ENCODE data around the gene POLR3GL.

DNA sequence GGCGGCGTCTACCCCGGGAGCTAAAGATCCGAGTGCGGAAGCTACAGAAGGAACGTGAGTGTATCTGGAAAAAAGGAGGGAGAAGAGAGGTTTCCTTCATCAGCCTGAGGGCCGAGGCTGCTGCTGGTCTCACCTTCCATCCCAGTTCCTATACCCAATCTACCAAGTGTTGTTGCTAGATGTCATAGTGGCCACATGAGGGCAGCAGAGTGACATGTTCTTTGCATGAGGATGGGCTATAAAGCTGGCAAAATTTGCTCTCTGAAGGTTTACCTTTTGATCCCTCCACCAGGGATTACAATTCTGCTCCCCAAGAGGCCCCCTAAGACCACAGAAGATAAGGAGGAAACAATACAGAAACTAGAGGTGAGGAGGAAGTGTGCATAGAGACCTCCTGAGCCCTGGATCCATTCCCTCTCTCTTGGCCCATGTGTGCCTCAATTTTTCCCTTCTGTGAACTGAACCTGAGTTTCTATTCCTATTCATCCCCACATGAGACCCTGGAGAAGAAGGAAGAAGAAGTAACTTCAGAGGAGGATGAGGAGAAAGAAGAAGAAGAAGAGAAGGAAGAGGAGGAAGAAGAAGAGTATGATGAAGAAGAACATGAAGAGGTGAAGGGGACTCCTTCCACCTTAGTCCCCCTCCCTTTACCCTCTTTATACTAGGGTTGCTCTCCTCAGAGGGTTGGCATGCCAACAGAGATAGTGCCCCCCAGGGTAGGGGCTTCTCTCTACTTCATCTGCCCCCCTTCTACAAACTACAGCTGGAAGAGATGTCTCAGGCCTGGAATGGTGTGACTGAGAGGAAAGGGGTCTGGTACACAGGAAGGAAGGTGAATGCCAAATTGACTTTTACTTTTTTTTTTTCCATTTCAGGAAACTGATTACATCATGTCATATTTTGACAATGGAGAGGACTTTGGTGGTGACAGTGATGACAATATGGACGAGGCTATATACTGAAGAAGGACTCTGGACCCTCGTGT is 13.3 kb downstream of the POLR3GL start:
- TF ChIP-seq, protein P1, sequence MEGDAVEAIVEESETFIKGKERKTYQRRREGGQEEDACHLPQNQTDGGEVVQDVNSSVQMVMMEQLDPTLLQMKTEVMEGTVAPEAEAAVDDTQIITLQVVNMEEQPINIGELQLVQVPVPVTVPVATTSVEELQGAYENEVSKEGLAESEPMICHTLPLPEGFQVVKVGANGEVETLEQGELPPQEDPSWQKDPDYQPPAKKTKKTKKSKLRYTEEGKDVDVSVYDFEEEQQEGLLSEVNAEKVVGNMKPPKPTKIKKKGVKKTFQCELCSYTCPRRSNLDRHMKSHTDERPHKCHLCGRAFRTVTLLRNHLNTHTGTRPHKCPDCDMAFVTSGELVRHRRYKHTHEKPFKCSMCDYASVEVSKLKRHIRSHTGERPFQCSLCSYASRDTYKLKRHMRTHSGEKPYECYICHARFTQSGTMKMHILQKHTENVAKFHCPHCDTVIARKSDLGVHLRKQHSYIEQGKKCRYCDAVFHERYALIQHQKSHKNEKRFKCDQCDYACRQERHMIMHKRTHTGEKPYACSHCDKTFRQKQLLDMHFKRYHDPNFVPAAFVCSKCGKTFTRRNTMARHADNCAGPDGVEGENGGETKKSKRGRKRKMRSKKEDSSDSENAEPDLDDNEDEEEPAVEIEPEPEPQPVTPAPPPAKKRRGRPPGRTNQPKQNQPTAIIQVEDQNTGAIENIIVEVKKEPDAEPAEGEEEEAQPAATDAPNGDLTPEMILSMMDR (conservative IDR thresholded peaks at IDR 0.05; ENCODE audit: low read depth in 2 of 2), result peak; percentile 89 to 98
- TF ChIP-seq EZH2 (IDR thresholded peaks at IDR 0.05; ENCODE audit: low read depth, unreplicated experiment), result no peak
- TF ChIP-seq POLR2AphosphoS5 (IDR thresholded peaks at IDR 0.05; ENCODE audit: low read depth), result no peak
- no peak for TF ChIP-seq JUNB (IDR thresholded peaks at IDR 0.05; ENCODE audit: unreplicated experiment)
- TF ChIP-seq ZNF331 (CRISPR knock-in tag; IDR thresholded peaks at IDR 0.05; ENCODE audit: low read depth), result no peak
- TF ChIP-seq, protein P2, sequence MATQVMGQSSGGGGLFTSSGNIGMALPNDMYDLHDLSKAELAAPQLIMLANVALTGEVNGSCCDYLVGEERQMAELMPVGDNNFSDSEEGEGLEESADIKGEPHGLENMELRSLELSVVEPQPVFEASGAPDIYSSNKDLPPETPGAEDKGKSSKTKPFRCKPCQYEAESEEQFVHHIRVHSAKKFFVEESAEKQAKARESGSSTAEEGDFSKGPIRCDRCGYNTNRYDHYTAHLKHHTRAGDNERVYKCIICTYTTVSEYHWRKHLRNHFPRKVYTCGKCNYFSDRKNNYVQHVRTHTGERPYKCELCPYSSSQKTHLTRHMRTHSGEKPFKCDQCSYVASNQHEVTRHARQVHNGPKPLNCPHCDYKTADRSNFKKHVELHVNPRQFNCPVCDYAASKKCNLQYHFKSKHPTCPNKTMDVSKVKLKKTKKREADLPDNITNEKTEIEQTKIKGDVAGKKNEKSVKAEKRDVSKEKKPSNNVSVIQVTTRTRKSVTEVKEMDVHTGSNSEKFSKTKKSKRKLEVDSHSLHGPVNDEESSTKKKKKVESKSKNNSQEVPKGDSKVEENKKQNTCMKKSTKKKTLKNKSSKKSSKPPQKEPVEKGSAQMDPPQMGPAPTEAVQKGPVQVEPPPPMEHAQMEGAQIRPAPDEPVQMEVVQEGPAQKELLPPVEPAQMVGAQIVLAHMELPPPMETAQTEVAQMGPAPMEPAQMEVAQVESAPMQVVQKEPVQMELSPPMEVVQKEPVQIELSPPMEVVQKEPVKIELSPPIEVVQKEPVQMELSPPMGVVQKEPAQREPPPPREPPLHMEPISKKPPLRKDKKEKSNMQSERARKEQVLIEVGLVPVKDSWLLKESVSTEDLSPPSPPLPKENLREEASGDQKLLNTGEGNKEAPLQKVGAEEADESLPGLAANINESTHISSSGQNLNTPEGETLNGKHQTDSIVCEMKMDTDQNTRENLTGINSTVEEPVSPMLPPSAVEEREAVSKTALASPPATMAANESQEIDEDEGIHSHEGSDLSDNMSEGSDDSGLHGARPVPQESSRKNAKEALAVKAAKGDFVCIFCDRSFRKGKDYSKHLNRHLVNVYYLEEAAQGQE (IDR thresholded peaks at IDR 0.05; ENCODE audit: unreplicated experiment), result no peak
- no peak for TF ChIP-seq STAT1 (IDR thresholded peaks at IDR 0.05; ENCODE audit: unreplicated experiment)
- TF ChIP-seq EZH2phosphoT487 (IDR thresholded peaks at IDR 0.05; ENCODE audit: unreplicated experiment), result no peak
- TF ChIP-seq CREB1 (CRISPR knock-in tag; IDR thresholded peaks at IDR 0.05; ENCODE audit: low read depth), result no peak
- no peak for TF ChIP-seq ZNF114 (CRISPR knock-in tag; IDR thresholded peaks at IDR 0.05)
- TF ChIP-seq, protein P3, sequence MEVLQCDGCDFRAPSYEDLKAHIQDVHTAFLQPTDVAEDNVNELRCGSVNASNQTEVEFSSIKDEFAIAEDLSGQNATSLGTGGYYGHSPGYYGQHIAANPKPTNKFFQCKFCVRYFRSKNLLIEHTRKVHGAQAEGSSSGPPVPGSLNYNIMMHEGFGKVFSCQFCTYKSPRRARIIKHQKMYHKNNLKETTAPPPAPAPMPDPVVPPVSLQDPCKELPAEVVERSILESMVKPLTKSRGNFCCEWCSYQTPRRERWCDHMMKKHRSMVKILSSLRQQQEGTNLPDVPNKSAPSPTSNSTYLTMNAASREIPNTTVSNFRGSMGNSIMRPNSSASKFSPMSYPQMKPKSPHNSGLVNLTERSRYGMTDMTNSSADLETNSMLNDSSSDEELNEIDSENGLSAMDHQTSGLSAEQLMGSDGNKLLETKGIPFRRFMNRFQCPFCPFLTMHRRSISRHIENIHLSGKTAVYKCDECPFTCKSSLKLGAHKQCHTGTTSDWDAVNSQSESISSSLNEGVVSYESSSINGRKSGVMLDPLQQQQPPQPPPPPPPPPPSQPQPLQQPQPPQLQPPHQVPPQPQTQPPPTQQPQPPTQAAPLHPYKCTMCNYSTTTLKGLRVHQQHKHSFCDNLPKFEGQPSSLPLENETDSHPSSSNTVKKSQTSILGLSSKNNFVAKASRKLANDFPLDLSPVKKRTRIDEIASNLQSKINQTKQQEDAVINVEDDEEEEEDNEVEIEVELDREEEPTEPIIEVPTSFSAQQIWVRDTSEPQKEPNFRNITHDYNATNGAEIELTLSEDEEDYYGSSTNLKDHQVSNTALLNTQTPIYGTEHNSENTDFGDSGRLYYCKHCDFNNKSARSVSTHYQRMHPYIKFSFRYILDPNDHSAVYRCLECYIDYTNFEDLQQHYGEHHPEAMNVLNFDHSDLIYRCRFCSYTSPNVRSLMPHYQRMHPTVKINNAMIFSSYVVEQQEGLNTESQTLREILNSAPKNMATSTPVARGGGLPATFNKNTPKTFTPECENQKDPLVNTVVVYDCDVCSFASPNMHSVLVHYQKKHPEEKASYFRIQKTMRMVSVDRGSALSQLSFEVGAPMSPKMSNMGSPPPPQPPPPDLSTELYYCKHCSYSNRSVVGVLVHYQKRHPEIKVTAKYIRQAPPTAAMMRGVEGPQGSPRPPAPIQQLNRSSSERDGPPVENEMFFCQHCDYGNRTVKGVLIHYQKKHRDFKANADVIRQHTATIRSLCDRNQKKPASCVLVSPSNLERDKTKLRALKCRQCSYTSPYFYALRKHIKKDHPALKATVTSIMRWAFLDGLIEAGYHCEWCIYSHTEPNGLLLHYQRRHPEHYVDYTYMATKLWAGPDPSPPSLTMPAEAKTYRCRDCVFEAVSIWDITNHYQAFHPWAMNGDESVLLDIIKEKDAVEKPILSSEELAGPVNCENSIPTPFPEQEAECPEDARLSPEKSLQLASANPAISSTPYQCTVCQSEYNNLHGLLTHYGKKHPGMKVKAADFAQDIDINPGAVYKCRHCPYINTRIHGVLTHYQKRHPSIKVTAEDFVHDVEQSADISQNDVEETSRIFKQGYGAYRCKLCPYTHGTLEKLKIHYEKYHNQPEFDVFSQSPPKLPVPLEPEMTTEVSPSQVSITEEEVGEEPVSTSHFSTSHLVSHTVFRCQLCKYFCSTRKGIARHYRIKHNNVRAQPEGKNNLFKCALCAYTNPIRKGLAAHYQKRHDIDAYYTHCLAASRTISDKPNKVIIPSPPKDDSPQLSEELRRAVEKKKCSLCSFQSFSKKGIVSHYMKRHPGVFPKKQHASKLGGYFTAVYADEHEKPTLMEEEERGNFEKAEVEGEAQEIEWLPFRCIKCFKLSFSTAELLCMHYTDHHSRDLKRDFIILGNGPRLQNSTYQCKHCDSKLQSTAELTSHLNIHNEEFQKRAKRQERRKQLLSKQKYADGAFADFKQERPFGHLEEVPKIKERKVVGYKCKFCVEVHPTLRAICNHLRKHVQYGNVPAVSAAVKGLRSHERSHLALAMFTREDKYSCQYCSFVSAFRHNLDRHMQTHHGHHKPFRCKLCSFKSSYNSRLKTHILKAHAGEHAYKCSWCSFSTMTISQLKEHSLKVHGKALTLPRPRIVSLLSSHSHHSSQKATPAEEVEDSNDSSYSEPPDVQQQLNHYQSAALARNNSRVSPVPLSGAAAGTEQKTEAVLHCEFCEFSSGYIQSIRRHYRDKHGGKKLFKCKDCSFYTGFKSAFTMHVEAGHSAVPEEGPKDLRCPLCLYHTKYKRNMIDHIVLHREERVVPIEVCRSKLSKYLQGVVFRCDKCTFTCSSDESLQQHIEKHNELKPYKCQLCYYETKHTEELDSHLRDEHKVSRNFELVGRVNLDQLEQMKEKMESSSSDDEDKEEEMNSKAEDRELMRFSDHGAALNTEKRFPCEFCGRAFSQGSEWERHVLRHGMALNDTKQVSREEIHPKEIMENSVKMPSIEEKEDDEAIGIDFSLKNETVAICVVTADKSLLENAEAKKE (CRISPR knock-in tag; IDR thresholded peaks at IDR 0.05), result no peak
